HEK293T (cell line): ENCODE data around the gene BCL3.

Source experiments
- ARNT ChIP-seq: fragments of 450-650 bp; IDR thresholded peaks from 2 replicates; pipeline ENCODE4 v1.6.1; 2017; ENCODE audit warnings: mild to moderate bottlenecking
- BHLHE40 ChIP-seq: fragments of 450-650 bp; IDR thresholded peaks from 2 replicates; pipeline ENCODE4 v1.6.1; 2016; ENCODE audit warnings: mild to moderate bottlenecking, moderate library complexity, borderline replicate concordance
- CTBP1 ChIP-seq: fragments of 450-650 bp; IDR thresholded peaks from 2 replicates; pipeline ENCODE4 v1.6.1; 2016; ENCODE audit warnings: borderline replicate concordance
- ELF4 ChIP-seq: fragments of 450-650 bp; IDR thresholded peaks from 2 replicates; pipeline ENCODE4 v1.6.1; 2017; ENCODE audit warnings: antibody characterized with exemption
- FOXA1 ChIP-seq: fragments of 450-650 bp; IDR thresholded peaks from 2 replicates; pipeline ENCODE4 v1.6.1; 2016; ENCODE audit warnings: mild to moderate bottlenecking
- FOXK2 ChIP-seq: fragments of 450-650 bp; IDR thresholded peaks from 2 replicates; pipeline ENCODE4 v1.6.1; 2016; ENCODE audit warnings: mild to moderate bottlenecking
- FOXM1 ChIP-seq: fragments of 450-650 bp; IDR thresholded peaks from 2 replicates; pipeline ENCODE4 v1.6.1; 2017; ENCODE audit warnings: mild to moderate bottlenecking, borderline replicate concordance
- HDGF ChIP-seq: fragments of 450-650 bp; IDR thresholded peaks from 2 replicates; pipeline ENCODE4 v1.6.1; 2017; ENCODE audit warnings: antibody characterized with exemption, borderline replicate concordance
- L3MBTL2 ChIP-seq: fragments of 450-650 bp; conservative IDR thresholded peaks from 2 replicates; pipeline ENCODE4 v1.6.1; 2016; ENCODE audit warnings: mild to moderate bottlenecking
- LEF1 ChIP-seq: fragments of 450-650 bp; IDR thresholded peaks from 2 replicates; pipeline ENCODE4 v1.6.1; 2017; ENCODE audit warnings: mild to moderate bottlenecking, borderline replicate concordance
- NFRKB ChIP-seq: fragments of 450-650 bp; IDR thresholded peaks from 2 replicates; pipeline ENCODE4 v1.6.1; 2016; ENCODE audit warnings: mild to moderate bottlenecking, moderate library complexity
- SP1 ChIP-seq: fragments of 450-650 bp; IDR thresholded peaks from 2 replicates; pipeline ENCODE4 v1.6.1; 2017
- SUZ12 ChIP-seq: fragments of 450-650 bp; IDR thresholded peaks from 2 replicates; pipeline ENCODE4 v1.6.1; 2016; ENCODE audit warnings: mild to moderate bottlenecking
- ZNF384 ChIP-seq: fragments of 450-650 bp; IDR thresholded peaks from 2 replicates; pipeline ENCODE4 v1.6.1; 2016

DNA sequence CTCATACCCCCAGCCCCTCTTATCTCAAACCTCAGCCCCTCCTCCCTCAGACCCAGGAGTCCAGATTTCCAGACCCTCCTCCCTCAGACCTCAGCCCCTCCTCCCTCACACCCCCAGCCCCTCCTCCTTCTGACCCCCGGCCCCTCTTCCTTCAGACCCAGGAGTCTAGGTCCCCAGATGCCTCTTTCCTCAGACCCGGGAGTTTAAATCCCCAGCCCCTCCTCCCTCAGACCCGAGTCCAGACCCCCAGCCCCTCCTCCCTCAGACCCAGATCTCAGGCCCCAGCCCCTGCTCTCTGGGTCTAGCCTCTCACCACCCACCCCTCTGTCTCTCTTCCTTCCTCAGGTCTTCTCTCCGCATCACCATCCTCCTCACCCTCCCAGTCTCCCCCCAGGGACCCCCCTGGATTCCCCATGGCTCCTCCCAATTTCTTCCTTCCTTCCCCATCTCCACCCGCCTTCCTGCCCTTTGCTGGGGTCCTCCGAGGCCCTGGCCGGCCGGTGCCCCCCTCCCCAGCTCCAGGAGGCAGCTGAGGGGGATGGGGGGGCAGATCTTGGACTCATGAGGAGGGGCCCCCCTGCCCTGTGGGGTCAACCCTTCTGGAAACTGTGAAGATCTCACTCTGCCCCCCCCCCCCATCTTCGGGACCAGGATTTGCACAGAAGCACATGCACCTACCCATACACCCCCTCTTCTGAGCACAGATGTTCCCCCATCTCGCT, 10.7 kb downstream of the BCL3 start:
- TF ChIP-seq BHLHE40 (no peak), FOXA1 (no peak), L3MBTL2 (no peak), HDGF (no peak), CTBP1 (no peak), FOXK2 (no peak), ELF4 (no peak), ARNT (no peak), SUZ12 (no peak), FOXM1 (no peak), ZNF384 (no peak), SP1 (no peak), LEF1 (no peak), NFRKB (no peak)
